Middle frontal gyrus (tissue), 1 donor: ENCODE measurements around the gene TSPAN12.
A peak's percentile ranks its signal among the peaks of the same experiment; 100 is the strongest.
"Not testable (repeated sequence)": the region's sequence is repeated elsewhere in the genome, so short reads cannot be mapped to it uniquely, and the experiment has no call there.

Experiments used
- DNase-seq: peaks from one replicate; pipeline ENCODE4 v3.0.0-alpha.2; 2015; ENCODE audit warnings: low spot score; ENCODE audit errors: extremely low spot score

The TSPAN12 gene

GRCh38 chr7:120857588-120858573 is at the start of gene TSPAN12:
Gene TSPAN12, minus strand, starts transcription at chr7:120858144. Its CDS starts 1,381 bp downstream, at chr7:120856763.
- peak; percentile 6 for DNase-seq

- no peak for DNase-seq
Observed at GRCh38 chr7:120898715-120899499, 41.0 kb upstream of the TSPAN12 start.

GRCh38 chr7:120895253-120895652 is 37.3 kb upstream of the TSPAN12 start:
- DNase-seq: not testable (repeated sequence)

GRCh38 chr7:120885602-120886001 is 27.7 kb upstream of the TSPAN12 start:
- DNase-seq: not testable (repeated sequence)

GRCh38 chr7:120877701-120878100 is 19.8 kb upstream of the TSPAN12 start:
- DNase-seq: no peak

GRCh38 chr7:120876922-120877321 is 19.0 kb upstream of the TSPAN12 start:
- DNase-seq: no peak

- DNase-seq: no peak
Observed at GRCh38 chr7:120874722-120875121, 16.8 kb upstream of the TSPAN12 start.

- DNase-seq: no peak
Observed at GRCh38 chr7:120874016-120874415, 16.1 kb upstream of the TSPAN12 start.

- no peak for DNase-seq
Observed at GRCh38 chr7:120873401-120873800, 15.5 kb upstream of the TSPAN12 start.

- DNase-seq: no peak
Observed at GRCh38 chr7:120869700-120870099, 11.8 kb upstream of the TSPAN12 start.

GRCh38 chr7:120867932-120868331 is 10.0 kb upstream of the TSPAN12 start:
- no peak for DNase-seq

GRCh38 chr7:120865191-120865981 is 7.4 kb upstream of the TSPAN12 start:
- no peak for DNase-seq

GRCh38 chr7:120864141-120864900 is 6.4 kb upstream of the TSPAN12 start:
- DNase-seq: no peak

- no peak for DNase-seq
Observed at GRCh38 chr7:120862987-120863590, 5.1 kb upstream of the TSPAN12 start.

GRCh38 chr7:120860156-120860555 is 2.2 kb upstream of the TSPAN12 start:
- no peak for DNase-seq

GRCh38 chr7:120859459-120859858 is 1.5 kb upstream of the TSPAN12 start:
- no peak for DNase-seq

GRCh38 chr7:120856621-120857352 is 1.2 kb downstream of the TSPAN12 start:
- no peak for DNase-seq

- DNase-seq: no peak
Observed at GRCh38 chr7:120856198-120856597, 1.7 kb downstream of the TSPAN12 start.

- DNase-seq: no peak
Observed at GRCh38 chr7:120852700-120853099, 5.2 kb downstream of the TSPAN12 start.
